CD4-positive, alpha-beta T cell treated with Interleukin-21 for 1 hour (primary cell): ENCODE results near the gene PLCE1.

Experiments
- DNase-seq: peaks from one replicate; pipeline ENCODE4 v3.0.0-alpha.2; 2020

Gene PLCE1

DNA sequence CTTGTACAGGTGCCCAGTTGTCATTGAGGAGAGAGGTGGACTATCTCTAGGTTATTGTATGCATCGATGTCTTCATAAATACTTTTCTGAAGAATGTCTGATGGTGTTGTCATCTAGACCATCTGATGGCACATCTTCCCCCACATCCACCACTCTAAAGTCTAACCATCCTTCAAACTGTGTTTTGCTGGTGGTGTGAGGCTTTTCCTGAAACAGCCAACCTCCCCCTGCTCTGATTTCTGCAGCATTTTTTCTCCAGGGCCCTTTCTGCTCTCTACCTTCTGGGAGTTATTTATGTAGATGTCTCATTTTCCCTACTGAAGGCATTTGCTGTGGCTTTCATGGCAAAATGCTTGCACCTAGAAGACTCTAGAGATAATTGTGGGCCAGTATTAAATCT, 1.5 kb downstream of the PLCE1 start:
- no peak for DNase-seq

DNA sequence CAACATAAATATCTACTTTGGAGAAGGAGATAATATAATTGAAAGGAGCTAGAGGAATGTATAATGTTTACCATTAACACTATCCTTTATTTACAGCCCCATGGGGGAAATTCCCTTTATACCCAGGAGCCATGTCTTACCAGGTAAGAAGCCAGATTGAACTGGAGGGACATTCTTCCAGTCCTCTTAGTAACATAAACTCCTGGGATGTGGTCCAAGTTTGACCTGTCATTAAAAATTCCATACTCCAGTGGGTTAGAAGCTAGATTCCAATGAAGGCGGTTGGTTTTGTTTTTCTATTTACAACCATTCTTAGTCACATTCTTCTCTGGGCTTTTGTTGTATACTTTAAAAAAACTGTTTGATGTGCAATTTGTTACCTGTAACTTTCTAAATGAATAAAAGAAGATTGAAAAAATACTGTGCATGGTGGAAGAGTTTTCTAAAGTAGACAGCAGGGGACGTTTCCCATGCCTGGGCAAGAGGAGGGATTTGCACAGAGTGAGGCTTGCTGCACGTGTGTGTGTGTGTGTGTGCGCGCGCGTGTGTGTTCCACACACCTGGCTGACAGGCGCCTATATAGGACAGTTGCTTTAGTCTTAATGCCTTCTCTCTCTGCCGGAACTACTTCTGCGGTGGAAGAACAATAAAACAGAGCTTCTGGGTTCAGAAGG, 2.0 kb downstream of the PLCE1 start:
- DNase-seq: no peak

DNA sequence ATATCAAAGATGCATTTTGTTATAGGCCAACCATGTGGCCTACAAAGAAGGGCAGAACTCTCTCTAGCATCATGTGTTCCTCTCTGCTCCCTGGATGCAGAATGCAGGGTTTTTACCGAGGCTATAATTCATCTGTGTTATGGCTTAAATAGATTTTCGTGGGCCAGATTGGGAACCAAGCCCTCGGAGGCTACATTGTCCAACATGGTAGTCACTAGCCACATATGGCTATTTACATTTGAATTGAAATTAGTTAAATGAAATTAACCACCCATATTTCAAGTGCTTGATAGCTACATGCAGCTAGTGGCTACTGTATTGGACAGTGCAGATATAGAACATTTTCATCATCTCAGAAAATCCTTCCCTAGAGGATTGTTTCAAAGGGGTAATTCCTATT, 2.8 kb downstream of the PLCE1 start:
- no peak for DNase-seq

DNA sequence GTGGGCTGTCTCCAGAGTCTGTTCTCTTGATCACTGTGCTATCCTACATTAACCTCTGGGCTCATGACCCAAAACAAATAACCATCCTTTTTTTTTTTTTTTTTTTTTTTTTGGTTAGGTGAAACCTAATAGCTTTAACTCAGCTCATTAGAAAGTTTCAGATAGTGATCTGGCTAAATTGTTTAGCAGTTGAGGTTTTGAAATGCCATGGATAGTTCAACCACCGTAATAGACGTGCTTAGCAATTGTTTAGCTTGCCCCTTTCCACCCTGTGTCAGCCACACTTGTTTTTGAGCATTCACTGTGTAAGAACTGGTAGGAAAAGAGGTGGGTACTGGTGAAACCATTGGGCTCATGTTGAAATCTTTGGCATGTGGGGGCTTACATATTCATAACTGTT, 3.8 kb downstream of the PLCE1 start:
- DNase-seq: no peak

DNA sequence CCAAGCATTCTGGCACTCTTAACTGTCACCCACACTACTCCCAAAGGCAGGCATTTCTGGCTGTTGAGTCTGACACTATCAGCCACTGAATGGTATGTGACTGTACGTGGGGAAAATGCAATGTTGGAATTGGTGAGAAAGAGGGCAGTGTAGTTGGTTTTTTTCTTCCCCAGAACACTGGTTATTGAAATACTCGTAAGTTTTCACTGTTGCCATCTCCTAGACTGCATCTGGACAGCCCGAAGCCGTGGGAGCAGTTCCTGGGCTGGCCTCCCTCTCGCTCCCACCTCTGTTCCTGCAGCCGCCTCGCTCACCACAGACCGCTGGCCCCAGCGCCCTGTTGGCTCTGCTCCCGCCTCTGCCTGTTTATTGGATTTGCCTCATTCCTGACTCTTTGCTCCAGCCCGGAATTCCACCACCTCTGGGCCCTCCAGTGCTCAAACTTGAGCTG, 5.7 kb downstream of the PLCE1 start:
- no peak for DNase-seq

DNA sequence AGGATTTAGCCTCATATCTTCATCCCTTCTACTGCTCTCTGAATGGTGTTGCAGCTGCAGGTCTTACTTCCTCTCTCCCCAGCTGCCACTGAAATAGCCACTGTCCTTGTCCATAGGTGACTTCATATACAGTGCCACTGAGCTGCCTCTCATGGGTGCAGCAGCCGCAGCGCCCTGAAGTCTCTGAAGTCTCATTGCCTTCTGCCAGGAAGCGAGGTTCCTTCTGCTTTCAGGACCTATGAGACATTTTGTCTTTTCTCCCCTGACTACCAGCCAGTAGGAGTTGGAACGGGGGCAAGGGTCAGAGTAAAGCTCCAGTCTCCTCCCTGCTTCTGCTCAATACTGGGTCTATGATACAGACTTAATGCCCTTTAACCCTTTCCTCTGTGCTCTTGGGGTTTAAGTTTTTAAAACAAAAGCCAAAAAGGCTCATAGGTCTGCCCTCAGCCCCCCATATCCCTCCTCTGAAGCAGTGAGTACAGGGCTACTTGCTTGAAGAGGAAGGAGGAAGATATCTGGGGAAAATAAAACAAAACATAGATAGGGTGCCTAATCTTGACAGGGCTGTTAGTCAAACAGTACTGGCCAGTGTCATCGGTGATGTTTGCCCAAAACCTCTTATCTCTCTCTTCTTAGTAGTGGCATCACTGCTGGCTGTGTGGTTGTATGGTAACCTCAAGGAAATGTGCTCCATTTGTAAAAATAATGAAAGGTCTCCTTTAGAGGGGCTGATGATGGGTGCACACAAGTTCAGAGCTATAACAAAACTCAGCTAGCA, 7.1 kb downstream of the PLCE1 start:
- DNase-seq: no peak

DNA sequence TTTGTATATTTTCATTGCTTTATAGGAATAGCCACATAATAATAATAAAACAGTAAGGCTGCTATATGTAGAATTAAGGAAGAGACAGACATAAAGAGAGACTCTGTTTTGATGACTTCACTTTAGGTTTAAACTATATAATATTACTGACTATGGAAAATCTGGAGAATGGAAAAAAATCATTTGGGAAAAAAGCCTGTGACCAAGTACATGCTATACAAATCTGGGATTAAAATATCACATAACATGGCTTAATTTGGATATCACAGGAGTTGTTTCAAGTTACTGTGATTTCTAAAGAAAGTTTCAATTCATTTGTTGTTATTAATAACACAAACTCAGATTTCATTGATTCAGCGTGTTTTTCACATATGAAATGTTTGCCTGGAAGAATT, 7.7 kb downstream of the PLCE1 start:
- DNase-seq: no peak

DNA sequence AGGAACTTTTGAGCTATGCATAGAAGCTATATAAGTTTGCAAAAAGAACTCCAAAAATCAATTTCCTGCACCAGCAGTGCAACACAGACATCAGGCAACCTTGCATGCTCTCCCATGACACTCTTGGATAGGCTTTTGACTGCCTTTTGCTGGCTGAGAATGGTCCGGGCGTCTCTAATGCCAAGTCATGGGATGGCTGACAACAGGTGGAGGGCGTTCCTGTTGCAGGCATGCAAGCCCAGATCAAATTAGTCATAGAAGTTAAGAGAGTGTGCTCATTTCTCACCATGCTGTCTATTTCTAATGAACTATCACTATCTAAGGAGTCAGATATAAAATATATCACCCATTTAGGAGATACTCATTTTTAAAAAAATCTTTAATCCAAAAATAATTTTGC, 8.4 kb downstream of the PLCE1 start:
- no peak for DNase-seq

DNA sequence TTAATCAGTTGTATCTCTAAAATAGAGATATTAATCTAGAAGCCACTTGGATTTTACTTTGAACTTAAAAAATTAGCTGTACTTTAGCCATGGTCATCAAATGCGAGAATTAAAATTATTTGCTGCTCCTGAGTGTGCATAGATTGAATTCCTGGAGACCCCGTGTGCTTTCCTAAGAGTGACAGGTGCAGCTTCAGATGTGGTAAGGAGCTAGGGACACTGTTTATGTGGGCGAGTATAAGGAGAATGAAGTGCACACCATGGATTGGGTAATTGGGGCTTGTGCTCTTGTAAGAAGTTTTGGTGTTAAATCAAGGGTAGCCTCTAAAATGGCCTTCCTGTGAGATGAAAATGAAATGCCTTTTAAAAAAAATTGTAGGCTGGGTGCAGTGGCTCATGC, 9.8 kb downstream of the PLCE1 start:
- no peak for DNase-seq

DNA sequence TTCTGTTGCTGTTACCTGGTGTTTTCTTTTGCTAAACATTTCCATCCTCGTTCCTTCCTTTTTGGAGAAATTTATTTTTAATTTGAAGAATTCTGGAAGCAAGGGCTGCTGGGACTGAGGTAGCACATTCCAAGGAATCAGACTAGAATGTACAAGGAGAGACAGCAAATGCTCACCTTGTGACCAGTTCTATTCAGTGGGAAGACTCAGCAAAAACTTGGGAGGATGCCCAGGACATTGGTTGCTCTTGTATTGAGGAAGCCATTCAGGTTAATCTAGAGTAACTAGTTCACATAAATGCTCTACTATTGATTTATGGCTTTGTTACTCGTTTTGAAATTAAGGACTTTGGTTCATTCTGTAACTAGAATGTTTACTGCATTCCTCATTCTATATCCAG, 11.3 kb downstream of the PLCE1 start:
- DNase-seq: no peak

DNA sequence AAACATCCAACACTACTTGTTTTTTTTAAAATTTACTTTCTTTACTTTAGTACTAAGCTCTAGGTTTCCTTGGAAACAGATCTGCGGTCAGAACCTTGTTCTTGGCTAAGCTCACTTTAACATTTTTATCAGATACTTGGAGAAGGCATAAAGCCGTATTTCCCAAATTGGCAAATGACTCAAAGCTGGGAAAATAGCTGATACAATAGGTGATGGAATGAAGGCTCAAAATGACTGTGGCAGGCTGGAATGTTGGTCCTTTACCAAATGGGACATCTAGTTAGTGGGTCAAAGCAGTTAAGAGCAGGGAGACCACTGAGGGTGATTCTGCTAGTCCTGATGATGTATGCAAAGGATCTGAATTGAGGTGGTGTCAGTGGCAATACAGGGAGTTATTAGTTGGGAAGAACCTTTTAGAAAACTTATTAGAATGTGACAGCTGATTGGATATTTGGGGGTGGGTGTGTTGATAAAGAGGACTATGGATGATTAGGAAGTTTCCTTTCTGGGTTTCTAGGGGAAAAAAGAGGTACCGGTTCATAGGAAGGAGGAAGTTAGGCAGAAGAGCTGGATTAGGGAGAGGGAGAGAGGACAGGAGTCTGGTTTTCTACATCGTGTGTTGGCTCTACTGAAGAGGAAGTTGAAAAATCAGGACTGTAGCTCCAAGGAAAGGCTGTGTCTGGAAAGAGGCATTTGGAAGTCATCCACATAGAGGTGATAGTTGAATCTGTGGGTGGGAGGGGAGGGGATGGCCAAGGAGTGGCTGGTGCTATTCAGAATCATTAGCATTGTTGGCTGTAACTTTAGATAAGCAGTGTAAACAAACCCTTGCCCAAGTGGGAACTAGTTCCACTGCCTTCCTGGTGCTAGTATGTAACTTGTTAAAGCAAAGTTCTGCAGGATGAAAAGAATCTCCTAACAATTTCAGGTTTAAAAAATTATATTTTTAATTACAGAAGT, 13.1 kb downstream of the PLCE1 start:
- no peak for DNase-seq

DNA sequence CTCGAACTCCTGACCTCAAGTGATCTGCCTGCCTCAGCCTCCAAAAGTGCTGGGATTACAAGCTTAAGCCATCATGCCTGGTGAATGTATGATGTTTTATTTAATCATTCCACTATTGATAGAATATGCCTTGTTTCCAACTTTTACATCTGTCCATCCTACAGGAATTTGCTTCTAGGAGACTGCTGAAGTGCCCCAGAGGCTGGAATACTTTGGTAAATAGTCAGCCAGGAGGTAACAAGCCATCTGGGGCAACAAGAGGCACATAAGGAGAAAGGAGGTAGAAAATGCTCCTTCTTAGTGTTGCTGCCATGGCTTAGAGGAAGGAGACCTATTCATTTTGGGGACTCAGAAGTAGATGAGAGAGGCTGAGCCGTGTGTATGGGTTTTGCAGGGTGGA, 14.8 kb downstream of the PLCE1 start:
- no peak for DNase-seq

DNA sequence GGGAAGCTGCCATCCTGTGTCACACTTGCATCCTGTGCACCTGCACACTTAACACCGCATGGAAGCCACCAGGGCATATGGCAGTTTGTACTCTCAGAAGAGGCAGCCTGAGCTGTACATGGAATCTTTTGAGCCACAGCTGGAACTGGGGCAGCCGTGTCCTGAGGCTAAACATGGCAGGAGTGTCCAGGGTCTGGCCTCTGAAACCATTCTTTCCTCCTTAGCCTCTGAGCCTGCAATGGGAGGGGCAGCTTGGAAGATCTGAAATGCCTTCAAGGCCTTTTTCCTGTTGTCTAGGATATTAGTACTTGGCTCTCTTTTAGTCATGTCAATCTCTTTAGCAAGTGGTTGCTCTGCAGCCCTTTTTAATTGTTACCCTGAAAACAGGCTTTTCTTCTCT, 16.4 kb downstream of the PLCE1 start:
- no peak for DNase-seq

DNA sequence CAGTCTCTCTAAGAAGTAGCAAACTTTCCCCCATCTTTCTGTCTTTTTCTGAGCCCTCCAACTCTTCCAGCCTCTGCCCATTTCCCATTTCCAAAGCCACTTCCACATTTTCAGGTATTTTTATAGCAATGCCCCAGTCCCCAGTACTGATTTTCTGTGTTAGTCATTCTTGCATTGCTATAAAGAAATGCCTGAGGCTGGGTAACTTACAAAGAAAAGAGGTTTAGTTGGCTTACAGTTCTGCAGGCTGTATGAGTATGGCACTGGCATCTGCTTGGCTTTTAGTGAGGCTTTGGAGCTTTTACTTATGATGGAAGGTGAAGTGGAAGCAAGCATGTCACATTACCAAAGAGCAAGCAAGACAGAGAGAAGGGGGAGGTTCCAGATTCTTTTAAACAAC, 17.2 kb downstream of the PLCE1 start:
- no peak for DNase-seq

DNA sequence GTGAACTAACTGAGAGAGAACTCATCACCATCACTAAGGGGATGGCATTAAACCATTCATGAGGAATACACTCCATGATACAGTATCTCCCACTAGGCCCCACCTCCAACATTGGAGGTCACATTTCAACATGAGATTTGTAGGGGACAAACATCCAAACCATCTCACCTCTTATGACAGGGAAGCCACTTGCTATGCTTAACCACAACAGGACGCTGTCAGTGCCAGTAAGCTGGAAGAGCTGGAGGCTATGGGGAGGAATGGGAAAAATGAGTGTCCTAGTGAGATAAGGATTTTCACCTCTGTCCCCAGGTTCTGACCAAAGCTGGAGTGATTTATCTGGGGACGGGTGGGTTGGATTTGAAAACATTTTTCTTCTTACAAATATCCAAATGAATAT, 17.6 kb downstream of the PLCE1 start:
- DNase-seq: no peak

DNA sequence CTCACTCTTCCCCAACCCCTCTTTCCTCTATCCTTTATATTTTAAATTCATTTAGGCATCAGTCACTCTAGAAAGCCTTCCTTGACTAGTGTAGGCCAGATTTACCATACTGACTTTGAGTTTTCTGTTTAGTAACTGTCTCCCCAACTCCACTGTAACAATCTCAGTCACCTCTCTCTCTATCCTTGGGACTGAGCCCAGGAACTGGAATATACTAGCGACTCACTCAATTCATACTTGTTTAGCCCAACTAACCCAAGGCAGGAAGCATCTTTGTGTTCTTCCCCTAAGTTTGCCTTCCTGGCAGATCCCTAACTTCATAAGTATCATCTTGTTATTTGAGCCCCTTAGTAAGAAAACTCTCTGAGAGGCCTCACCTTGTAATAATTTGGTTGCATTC, 19.1 kb downstream of the PLCE1 start:
- no peak for DNase-seq

DNA sequence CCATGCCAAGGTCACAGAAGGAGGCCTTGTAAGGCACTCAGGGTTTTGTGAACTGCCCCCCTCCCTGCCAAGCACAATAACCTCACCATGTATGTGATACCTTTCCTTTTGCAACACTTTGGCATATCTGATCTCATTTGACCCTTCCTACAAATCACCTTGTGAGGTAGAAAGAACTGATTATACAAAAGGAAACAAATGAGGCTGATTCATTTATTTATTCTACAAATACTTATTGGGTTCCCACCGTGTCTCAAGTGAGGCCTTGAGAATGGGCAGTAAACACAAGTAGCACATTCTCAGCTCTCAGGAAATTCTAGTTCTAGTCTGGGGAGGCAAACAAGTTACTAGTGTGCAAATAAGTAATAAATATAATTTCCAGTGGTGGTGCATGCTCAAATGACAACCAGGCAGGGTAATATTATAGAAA, 19.6 kb downstream of the PLCE1 start:
- no peak for DNase-seq

DNA sequence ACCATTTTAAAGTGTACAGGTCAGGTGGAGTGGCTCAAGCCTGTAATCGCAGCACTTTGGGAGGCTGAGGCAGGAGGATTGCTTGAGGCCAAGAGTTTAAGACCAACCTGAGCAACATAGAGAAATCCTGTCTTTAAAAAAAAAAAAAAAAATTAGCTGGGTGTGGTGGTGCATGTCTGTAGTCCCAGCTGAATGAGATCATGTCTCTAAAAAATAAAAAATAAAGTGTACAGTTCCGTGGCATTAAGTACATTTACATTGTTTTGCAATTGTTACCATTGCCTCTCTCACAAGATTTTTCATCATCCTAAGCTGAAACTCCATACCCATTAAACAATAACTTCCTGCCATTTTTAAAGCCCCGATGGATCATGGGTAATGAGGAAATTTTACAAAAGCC, 20.6 kb downstream of the PLCE1 start:
- no peak for DNase-seq

DNA sequence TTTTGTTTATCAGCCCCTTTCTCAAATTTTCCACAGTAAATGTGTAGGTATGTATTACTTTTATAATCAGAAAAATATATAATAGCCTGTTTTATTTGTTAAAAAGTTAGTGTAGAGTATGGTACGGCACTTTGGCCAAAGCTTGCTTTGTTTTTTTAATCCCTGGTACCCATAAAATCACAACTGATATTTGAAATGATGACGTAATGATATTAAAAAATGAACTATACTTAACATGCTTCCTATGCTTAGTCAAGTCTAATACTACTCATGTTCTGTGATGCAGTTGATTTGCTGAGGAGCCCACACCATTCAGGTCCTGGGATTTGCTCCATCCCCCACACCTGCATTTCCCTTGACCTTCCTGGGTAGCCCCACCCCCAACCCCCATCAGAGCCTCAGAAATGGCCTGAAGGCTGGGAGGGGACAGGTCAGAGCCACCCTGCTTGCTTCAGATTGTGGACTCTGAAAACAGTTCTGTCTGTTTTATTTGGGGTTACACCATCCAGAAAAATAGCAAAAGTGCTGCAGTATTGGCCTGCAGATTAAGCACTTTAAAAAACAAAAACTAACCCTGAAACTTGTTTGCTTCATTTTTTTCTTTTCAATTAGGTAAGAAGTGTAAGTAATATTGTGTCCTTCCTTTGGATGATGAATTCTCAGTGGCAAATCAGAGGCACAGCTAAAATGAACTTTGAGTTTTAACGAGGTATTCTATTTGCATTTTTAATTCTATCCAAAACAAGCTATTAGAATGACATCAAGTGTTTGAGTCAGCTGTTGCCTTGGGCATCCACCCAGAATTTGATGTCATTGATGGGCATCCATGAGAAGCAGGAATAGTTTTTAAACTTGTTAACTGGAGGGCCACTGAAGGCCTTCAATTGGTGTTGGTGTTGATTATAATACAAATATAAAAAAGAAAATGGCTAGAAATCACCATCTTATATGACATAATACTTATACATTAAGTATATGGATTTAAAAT, 23.3 kb downstream of the PLCE1 start:
- DNase-seq: no peak

DNA sequence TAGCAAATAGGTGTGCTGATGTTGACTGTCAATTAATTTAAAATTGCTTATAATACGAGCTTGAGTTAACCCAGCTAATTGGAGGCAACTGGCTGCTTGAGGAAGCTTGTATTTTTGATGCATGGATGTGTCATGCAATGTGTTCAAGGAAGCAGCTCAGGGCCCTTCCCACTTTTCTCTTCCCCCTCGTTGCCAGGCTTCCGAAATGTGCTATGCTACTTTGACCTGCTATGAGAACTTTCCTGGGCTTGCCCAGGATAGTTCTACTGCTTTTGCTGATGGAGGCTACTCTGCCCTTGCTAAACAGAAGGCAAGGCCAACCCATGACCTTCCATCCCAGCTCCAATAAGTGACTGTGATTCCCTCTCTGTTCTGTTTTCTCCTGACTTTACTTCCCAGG, 24.4 kb downstream of the PLCE1 start:
- no peak for DNase-seq

DNA sequence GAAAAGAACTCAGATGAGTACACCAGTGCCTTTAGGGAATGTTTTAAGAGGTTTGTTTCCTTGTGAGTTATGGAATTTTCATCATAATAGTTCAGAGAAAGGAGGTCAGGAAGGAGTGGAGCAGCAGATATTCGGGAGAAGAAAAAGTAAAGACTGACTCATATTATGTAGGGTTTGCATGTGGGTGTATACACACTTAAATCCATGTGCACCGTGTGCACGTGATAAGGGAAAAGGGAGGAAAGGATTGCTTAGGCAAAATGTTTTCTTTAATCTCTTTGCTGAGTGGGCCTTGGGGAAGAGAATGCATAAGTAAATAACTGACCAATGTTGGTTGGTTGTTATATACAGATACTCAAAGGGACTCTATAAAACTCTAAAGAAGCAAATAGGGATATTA, 30.2 kb downstream of the PLCE1 start:
- DNase-seq: no peak

DNA sequence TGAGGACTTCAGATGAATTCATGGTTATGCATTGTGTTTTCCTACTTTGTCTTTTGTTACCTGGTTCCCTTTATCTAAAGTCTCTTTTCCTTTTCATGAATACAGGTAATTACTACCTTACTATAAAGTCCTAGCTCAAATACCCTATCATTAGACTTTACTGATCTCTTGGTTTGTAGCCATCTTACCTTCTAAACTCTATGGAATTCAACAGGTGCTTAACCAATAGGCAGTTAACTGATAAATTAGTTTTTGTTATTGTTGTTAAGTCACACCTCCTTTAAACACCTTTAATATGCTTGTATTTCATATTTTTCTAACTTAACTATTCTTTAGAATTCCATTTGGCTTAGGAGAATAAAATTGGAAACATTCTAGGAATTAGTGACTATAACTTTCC, 30.7 kb downstream of the PLCE1 start:
- no peak for DNase-seq
